Activated CD8-positive, alpha-beta memory T cell treated with anti-CD3 and anti-CD28 coated beads for 4 hours (primary cell): ENCODE results near the gene FAM161B.
"Not testable (repeated sequence)": the region's sequence is repeated elsewhere in the genome, so short reads cannot be mapped to it uniquely, and the experiment has no call there.

ENCODE experiments used
- DNase-seq, 2 donors: peaks; one replicate each; pipeline ENCODE4 v3.0.0-alpha.2; 2020; ENCODE audit warnings: low read depth in 2 of 2

The FAM161B gene

GRCh38 chr14:73949752-73950734, at the start of gene FAM161B, which contains the start of gene COQ6:
Gene FAM161B (minus strand): TSS chr14:73950094. CDS start chr14:73950026, 68 bp downstream.
Gene COQ6 (plus strand): TSS chr14:73950302. CDS start chr14:73950333, 31 bp downstream.
- DNase-seq, result peak; percentile 69 to 78

- DNase-seq, result no peak
Measured at GRCh38 chr14:73998726-73999125, 48.8 kb upstream of the FAM161B start.

GRCh38 chr14:73997944-73998447, 48.1 kb upstream of the FAM161B start:
- no peak for DNase-seq

GRCh38 chr14:73997108-73997943, 47.4 kb upstream of the FAM161B start:
- no peak for DNase-seq

GRCh38 chr14:73996731-73997107, 46.8 kb upstream of the FAM161B start:
- DNase-seq, result no peak

- no peak for DNase-seq
Measured at GRCh38 chr14:73995977-73996378, 46.1 kb upstream of the FAM161B start.

GRCh38 chr14:73994926-73995325, 45.0 kb upstream of the FAM161B start:
- not testable (repeated sequence) for DNase-seq

- DNase-seq, result no peak
Measured at GRCh38 chr14:73991092-73991491, 41.2 kb upstream of the FAM161B start.

- not testable (repeated sequence) for DNase-seq
Measured at GRCh38 chr14:73988656-73989055, 38.8 kb upstream of the FAM161B start.

GRCh38 chr14:73988065-73988464, 38.2 kb upstream of the FAM161B start:
- no peak for DNase-seq

- DNase-seq, result no peak
Measured at GRCh38 chr14:73977896-73978295, 28.0 kb upstream of the FAM161B start.

- DNase-seq, result no peak
Measured at GRCh38 chr14:73976125-73976524, 26.2 kb upstream of the FAM161B start.

GRCh38 chr14:73973497-73973896, 23.6 kb upstream of the FAM161B start:
- DNase-seq, result no peak

- no peak for DNase-seq
Measured at GRCh38 chr14:73968885-73969284, 19.0 kb upstream of the FAM161B start.

GRCh38 chr14:73965216-73965615, 15.3 kb upstream of the FAM161B start:
- no peak for DNase-seq

- DNase-seq, result no peak
Measured at GRCh38 chr14:73961192-73961591, 11.3 kb upstream of the FAM161B start.

GRCh38 chr14:73958591-73958990, 8.7 kb upstream of the FAM161B start:
- no peak for DNase-seq

- DNase-seq, result no peak
Measured at GRCh38 chr14:73955674-73956073, 5.8 kb upstream of the FAM161B start.

GRCh38 chr14:73953731-73954130, 3.8 kb upstream of the FAM161B start:
- no peak for DNase-seq

GRCh38 chr14:73945159-73945670, 4.7 kb downstream of the FAM161B start:
- no peak for DNase-seq

GRCh38 chr14:73944432-73945158, 5.3 kb downstream of the FAM161B start:
- DNase-seq, result no peak
